ENCODE measurements around the gene TPH2. TPM values are rescaled to one million over a fixed set of nuclear protein-coding genes. Genes with fewer than 3 reads are reported as not detected.

Gene TPH2
- total and polyA plus RNA-seq, 2 of the 4 experiments (the other 2 are of a cell fraction), result not detected

- no peak overlapping the region for H3K27ac ChIP-seq (ENCODE audit: insufficient read depth, low read length)
- H3K4ac ChIP-seq (ENCODE audit: low read depth, low read length), result no peak overlapping the region
- no peak overlapping the region for H3K14ac ChIP-seq (replicated peaks; ENCODE audit: low read depth, low read length)
- no peak overlapping the region for H2BK5ac ChIP-seq (ENCODE audit: low read depth, low read length, poor library complexity, severe bottlenecking)
- ChIA-PET CTCF (interaction anchor here (1.7 kb wide), 1 partner anchor 8 kb away, joined by 5 read pairs; no protein-coding TSS in a partner anchor), POLR2A (ENCODE audit: unreplicated experiment) (no interaction called here)
- no peak overlapping the region for H2BK15ac ChIP-seq (ENCODE audit: low read depth, low read length)
- no peaks in the 10 kb centered on the region for H3K4me1 ChIP-seq (ENCODE audit: control insufficient read depth, insufficient read depth, low read length)
- no peaks in the 10 kb centered on the region for H4K20me1 ChIP-seq (ENCODE audit: insufficient read depth, low read length)
- H3K27me3 ChIP-seq (ENCODE audit: control insufficient read depth, insufficient read depth, low read length), result peaks cover 2% of the 10 kb centered on the region
- in situ Hi-C loops (cut with MboI; ENCODE audit: low sequenced_read_pairs) (no loop called here), dilution Hi-C loops (cut with HindIII; ENCODE audit: low sequenced_read_pairs, unreplicated experiment) (no loop called here), intact Hi-C loops (cut with micrococcal nuclease) (no loop called here)
- no CpG with 5 or more reads among the region's 1 CpG for WGBS, 2 experiments (ENCODE audit: extremely low coverage in 2 of 2, insufficient read length in 1 of 2)
- H2AK9ac ChIP-seq (replicated peaks; ENCODE audit: low read depth, low read length, poor library complexity), result no peak overlapping the region
- H3K79me1 ChIP-seq (ENCODE audit: low read depth in 1 of 2, low read length in 2 of 2), result no peaks in the 10 kb centered on the region
- ATAC-seq (ENCODE audit: low read depth), result no peak
- no peak for DNase-seq
- H4K8ac ChIP-seq (ENCODE audit: low read depth in 2 of 2, low read length in 2 of 2), result no peak overlapping the region
- H2AK5ac ChIP-seq (ENCODE audit: low read depth, low read length), result no peak overlapping the region
- no peak for TF ChIP-seq SMC3 (IDR thresholded peaks at IDR 0.05; ENCODE audit: low read depth, low read length)
- TF ChIP-seq NFE2L2 (IDR thresholded peaks at IDR 0.05; ENCODE audit: low read depth, low read length), result no peak
- no peak for TF ChIP-seq RCOR1 (IDR thresholded peaks at IDR 0.05; ENCODE audit: insufficient replicate concordance, low read length)
- TF ChIP-seq MAFK (IDR thresholded peaks at IDR 0.05; ENCODE audit: low read depth, low read length), result no peak
- TF ChIP-seq FOS (IDR thresholded peaks at IDR 0.05; ENCODE audit: low read depth, low read length), result no peak
- TF ChIP-seq RFX5 (IDR thresholded peaks at IDR 0.05; ENCODE audit: low read depth, low read length), result no peak
- no peak for TF ChIP-seq ELK1 (IDR thresholded peaks at IDR 0.05; ENCODE audit: borderline replicate concordance, low read depth, low read length)
- TF ChIP-seq USF2 (IDR thresholded peaks at IDR 0.05; ENCODE audit: low read depth, low read length), result no peak
- no peak for TF ChIP-seq CHD1 (IDR thresholded peaks at IDR 0.05; ENCODE audit: low read depth, low read length)
- H3K36me3 ChIP-seq (ENCODE audit: control insufficient read depth, insufficient read depth, low read length), result no peaks in the 10 kb centered on the region
- no peaks in the 10 kb centered on the region for H3K9me3 ChIP-seq (ENCODE audit: control insufficient read depth, insufficient read depth, low read length)
- no peaks in the 10 kb centered on the region for H3K9me1 ChIP-seq (ENCODE audit: insufficient read depth, low read length)
- no peak overlapping the region for H4K5ac ChIP-seq (ENCODE audit: low read depth, low read length)
- no peak overlapping the region for H3K23ac ChIP-seq (ENCODE audit: low read depth, low read length)
- H4K91ac ChIP-seq (ENCODE audit: insufficient read depth, low read depth, low read length), result no peak overlapping the region
- no peak overlapping the region for H3K9ac ChIP-seq (ENCODE audit: low read depth, low read length)
- H3K4me3 ChIP-seq (ENCODE audit: insufficient read depth, low read depth, low read length), result no peak overlapping the region
- H2BK120ac ChIP-seq (ENCODE audit: low read depth, low read length), result no peak overlapping the region
- H2AFZ ChIP-seq (replicated peaks; ENCODE audit: low read length, poor library complexity), result no peak overlapping the region
- H3K4me2 ChIP-seq (ENCODE audit: low read depth, low read length), result no peak overlapping the region
- no peak overlapping the region for H2BK20ac ChIP-seq (ENCODE audit: low read depth, low read length)
- BruUV-seq (replicated peaks), result no TSS peak
- H3K18ac ChIP-seq (ENCODE audit: low read depth, low read length), result no peak overlapping the region
- no peak overlapping the region for H3K56ac ChIP-seq (ENCODE audit: extremely low read depth, insufficient read depth, low read length)
Measured at GRCh38 chr12:72025524-72025923, 86.9 kb downstream of the TPH2 start.
